Peyer's patch (tissue), 4 donors: ENCODE data around the gene CASKIN1.

Source experiments
- POLR2A ChIP-seq, 2 donors: fragments of 450-650 bp; IDR thresholded peaks; one replicate each; pipeline ENCODE4 v1.5.1; 2017; ENCODE audit warnings: antibody characterized with exemption in 2 of 2, mild to moderate bottlenecking in 2 of 2, moderate library complexity in 2 of 2
- TF ChIP-seq, protein P1 (sequence below), 6 experiments: fragments of 450-650 bp in 4 of 6; fragments of 200-600 bp in 2 of 6; sonication (generic) in 1 of 6; IDR thresholded peaks; one replicate each; pipeline ENCODE4 v1.5.1; 2017 to 2019; ENCODE audit warnings: antibody characterized with exemption in 6 of 6, mild to moderate bottlenecking in 3 of 6, moderate library complexity in 1 of 6

GRCh38 chr16:2170587-2171435 lies 25.6 kb downstream of the CASKIN1 start:
- TF ChIP-seq, protein P1, sequence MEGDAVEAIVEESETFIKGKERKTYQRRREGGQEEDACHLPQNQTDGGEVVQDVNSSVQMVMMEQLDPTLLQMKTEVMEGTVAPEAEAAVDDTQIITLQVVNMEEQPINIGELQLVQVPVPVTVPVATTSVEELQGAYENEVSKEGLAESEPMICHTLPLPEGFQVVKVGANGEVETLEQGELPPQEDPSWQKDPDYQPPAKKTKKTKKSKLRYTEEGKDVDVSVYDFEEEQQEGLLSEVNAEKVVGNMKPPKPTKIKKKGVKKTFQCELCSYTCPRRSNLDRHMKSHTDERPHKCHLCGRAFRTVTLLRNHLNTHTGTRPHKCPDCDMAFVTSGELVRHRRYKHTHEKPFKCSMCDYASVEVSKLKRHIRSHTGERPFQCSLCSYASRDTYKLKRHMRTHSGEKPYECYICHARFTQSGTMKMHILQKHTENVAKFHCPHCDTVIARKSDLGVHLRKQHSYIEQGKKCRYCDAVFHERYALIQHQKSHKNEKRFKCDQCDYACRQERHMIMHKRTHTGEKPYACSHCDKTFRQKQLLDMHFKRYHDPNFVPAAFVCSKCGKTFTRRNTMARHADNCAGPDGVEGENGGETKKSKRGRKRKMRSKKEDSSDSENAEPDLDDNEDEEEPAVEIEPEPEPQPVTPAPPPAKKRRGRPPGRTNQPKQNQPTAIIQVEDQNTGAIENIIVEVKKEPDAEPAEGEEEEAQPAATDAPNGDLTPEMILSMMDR (IDR thresholded peaks at IDR 0.05), result no peak
- TF ChIP-seq POLR2A (IDR thresholded peaks at IDR 0.05), result no peak
